ENCODE measurements around the gene CLDN16. TPM values are rescaled to one million over a fixed set of nuclear protein-coding genes. Genes with fewer than 3 reads are reported as not detected.

CLDN16 gene
- polyA plus RNA-seq, 3 donors, result not detected

DNA sequence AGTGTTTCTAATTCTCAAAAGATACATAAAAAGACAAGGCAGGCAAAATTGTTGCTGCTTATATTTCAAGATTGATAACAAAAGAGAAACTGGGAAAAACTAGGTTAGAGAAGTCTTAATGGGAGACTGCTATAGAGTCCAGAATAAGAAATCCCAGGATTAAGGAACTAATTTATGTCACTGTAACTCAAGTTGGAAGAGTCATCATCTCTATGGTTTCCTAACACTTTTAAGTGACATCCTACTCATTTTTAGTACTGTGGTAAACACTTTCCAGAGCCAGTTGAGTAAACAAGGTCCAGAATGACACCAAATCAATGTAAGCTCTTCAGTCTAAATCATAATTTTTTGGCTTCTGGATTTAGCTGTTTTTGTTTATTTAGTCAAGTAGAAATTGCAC lies 8.0 kb downstream of the CLDN16 start:
- Histone ChIP-seq H3K4me2 (replicated peaks; ENCODE audit: extremely low read depth, low read length, poor library complexity, severe bottlenecking) (no peak overlapping the region), H3K27ac (ENCODE audit: low read depth in 1 of 2, low read length in 2 of 2) (no peak overlapping the region), H3K27me3 (ENCODE audit: control insufficient read depth in 2 of 2, insufficient read depth in 2 of 2, low read length in 2 of 2) (peaks cover 0 to 2% of the 10 kb centered on the region in 2 donors), H3K9ac (ENCODE audit: insufficient read depth, low read length, poor library complexity, severe bottlenecking) (no peak overlapping the region), H3K9me3 (replicated peaks in 1 of 2; ENCODE audit: control insufficient read depth in 1 of 2, insufficient read depth in 1 of 2, low read length in 2 of 2) (no peaks in the 10 kb centered on the region), H3K79me2 (ENCODE audit: insufficient read depth, low read length) (no peaks in the 10 kb centered on the region), H3K4me3 (replicated peaks in 1 of 3; ENCODE audit: low read depth in 2 of 3, low read length in 3 of 3) (no peak overlapping the region), H2AFZ (ENCODE audit: insufficient read depth, low read depth, low read length, poor library complexity, severe bottlenecking) (no peak overlapping the region), H4K20me1 (ENCODE audit: insufficient read depth, low read length) (no peaks in the 10 kb centered on the region), H3K36me3 (replicated peaks in 1 of 2; ENCODE audit: control insufficient read depth in 1 of 2, insufficient read depth in 2 of 2, low read length in 2 of 2) (no peaks in the 10 kb centered on the region), H3K4me1 (ENCODE audit: control insufficient read depth in 1 of 2, insufficient read depth in 2 of 2, low read length in 2 of 2) (no peaks in the 10 kb centered on the region)
- intact Hi-C loops (cut with micrococcal nuclease), result no loop called here
- H3K27me3 Mint-ChIP-seq (ENCODE audit: low read depth in 3 of 3), result no peaks in the 10 kb centered on the region
- no peak overlapping the region for H3K27ac Mint-ChIP-seq
- TF ChIP-seq, protein P1, sequence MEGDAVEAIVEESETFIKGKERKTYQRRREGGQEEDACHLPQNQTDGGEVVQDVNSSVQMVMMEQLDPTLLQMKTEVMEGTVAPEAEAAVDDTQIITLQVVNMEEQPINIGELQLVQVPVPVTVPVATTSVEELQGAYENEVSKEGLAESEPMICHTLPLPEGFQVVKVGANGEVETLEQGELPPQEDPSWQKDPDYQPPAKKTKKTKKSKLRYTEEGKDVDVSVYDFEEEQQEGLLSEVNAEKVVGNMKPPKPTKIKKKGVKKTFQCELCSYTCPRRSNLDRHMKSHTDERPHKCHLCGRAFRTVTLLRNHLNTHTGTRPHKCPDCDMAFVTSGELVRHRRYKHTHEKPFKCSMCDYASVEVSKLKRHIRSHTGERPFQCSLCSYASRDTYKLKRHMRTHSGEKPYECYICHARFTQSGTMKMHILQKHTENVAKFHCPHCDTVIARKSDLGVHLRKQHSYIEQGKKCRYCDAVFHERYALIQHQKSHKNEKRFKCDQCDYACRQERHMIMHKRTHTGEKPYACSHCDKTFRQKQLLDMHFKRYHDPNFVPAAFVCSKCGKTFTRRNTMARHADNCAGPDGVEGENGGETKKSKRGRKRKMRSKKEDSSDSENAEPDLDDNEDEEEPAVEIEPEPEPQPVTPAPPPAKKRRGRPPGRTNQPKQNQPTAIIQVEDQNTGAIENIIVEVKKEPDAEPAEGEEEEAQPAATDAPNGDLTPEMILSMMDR (IDR thresholded peaks at IDR 0.05), result no peak
- no peak overlapping the region for H3K4me3 Mint-ChIP-seq
- peaks cover 0 to 2% (median 0%) of the 10 kb centered on the region in 7 donors for H3K9me3 Mint-ChIP-seq
- H3K4me1 Mint-ChIP-seq, result no peaks in the 10 kb centered on the region
- H3K36me3 Mint-ChIP-seq, result no peaks in the 10 kb centered on the region
- DNase-seq, result no peak

DNA sequence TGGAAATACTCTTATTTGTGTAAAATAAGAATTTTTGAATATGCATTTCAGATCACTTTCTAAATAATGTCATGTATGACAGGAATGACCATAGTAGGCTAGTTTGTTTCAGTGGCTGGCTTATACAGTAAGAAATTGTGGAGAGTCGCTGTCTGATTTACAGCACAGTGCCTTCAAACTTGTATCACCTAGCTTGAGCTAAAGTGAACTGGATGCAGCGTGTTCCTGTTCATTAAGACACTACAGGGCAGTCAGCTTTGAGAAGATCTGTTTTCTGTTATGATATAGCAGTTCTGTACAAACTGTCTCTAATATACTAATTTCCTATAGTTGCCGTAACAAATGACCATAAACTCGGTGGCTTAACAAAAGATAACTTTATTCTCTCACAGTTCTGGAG lies 9.9 kb downstream of the CLDN16 start:
- Histone ChIP-seq H3K4me2 (replicated peaks; ENCODE audit: extremely low read depth, low read length, poor library complexity, severe bottlenecking) (no peak overlapping the region), H3K4me3 (replicated peaks in 1 of 3; ENCODE audit: low read depth in 2 of 3, low read length in 3 of 3) (no peak overlapping the region), H3K27ac (ENCODE audit: low read depth in 1 of 2, low read length in 2 of 2) (no peak overlapping the region), H3K9me3 (replicated peaks in 1 of 2; ENCODE audit: control insufficient read depth in 1 of 2, insufficient read depth in 1 of 2, low read length in 2 of 2) (no peaks in the 10 kb centered on the region), H3K79me2 (ENCODE audit: insufficient read depth, low read length) (no peaks in the 10 kb centered on the region), H3K27me3 (ENCODE audit: control insufficient read depth in 2 of 2, insufficient read depth in 2 of 2, low read length in 2 of 2) (peaks cover 0 to 2% of the 10 kb centered on the region in 2 donors), H3K36me3 (replicated peaks in 1 of 2; ENCODE audit: control insufficient read depth in 1 of 2, insufficient read depth in 2 of 2, low read length in 2 of 2) (no peaks in the 10 kb centered on the region), H3K4me1 (ENCODE audit: control insufficient read depth in 1 of 2, insufficient read depth in 2 of 2, low read length in 2 of 2) (no peaks in the 10 kb centered on the region), H4K20me1 (ENCODE audit: insufficient read depth, low read length) (no peaks in the 10 kb centered on the region), H2AFZ (ENCODE audit: insufficient read depth, low read depth, low read length, poor library complexity, severe bottlenecking) (no peak overlapping the region), H3K9ac (ENCODE audit: insufficient read depth, low read length, poor library complexity, severe bottlenecking) (no peak overlapping the region)
- no peaks in the 10 kb centered on the region for H3K4me1 Mint-ChIP-seq
- 100% methylated on average over 2 of the region's 4 CpGs for WGBS (ENCODE audit: insufficient coverage)
- intact Hi-C loops (cut with micrococcal nuclease), result no loop called here
- no peaks in the 10 kb centered on the region for H3K27me3 Mint-ChIP-seq (ENCODE audit: low read depth in 3 of 3)
- TF ChIP-seq, protein P1 (IDR thresholded peaks at IDR 0.05), result no peak
- H3K4me3 Mint-ChIP-seq, result no peak overlapping the region
- no peak for DNase-seq
- H3K36me3 Mint-ChIP-seq, result no peaks in the 10 kb centered on the region
- no peak overlapping the region for H3K27ac Mint-ChIP-seq
- peaks cover 0 to 2% (median 0%) of the 10 kb centered on the region in 7 donors for H3K9me3 Mint-ChIP-seq
